Activated CD8-positive, alpha-beta memory T cell treated with anti-CD3 and anti-CD28 coated beads for 36 hours (primary cell): Measurements from ENCODE around the gene TXNDC5. TPM values are rescaled to one million over a fixed set of nuclear protein-coding genes. Genes with fewer than 3 reads are reported as not detected.

Source experiments
- total RNA-seq, 2 experiments: library from RNA; stranded (reverse); gene quantifications; one replicate each; pipeline ENCODE4 v1.2.3, GENCODE V29; 2021

Gene TXNDC5
- total RNA-seq, 2 experiments from 2014 or later = 85.5 to 89.4 TPM

Other genes with a start within 250 kb of the TXNDC5 start
- gene BMP6, start 184.7 kb downstream of the TXNDC5 start, total RNA-seq = not detected
- 10 to 100 TPM; 21.4 to 22.6 TPM for gene BLOC1S5, start 153.6 kb upstream of the TXNDC5 start, total RNA-seq
- gene EEF1E1, start 191.8 kb upstream of the TXNDC5 start, total RNA-seq = 10 to 100 TPM; 81.1 to 82.5 TPM